ENCODE data around the gene IL36RN.

GRCh38 chr2:113078350-113078839, 19.4 kb downstream of the IL36RN start:
- TF ChIP-seq ZZZ3 (CRISPR knock-in tag; IDR thresholded peaks at IDR 0.05; ENCODE audit: borderline replicate concordance), result no peak
- TF ChIP-seq CTCF (CRISPR knock-in tag; IDR thresholded peaks at IDR 0.05), result no peak
- no peak for TF ChIP-seq POLR2A (IDR thresholded peaks at IDR 0.05; ENCODE audit: insufficient read depth in 1 of 2, low read depth in 2 of 2, low read length in 2 of 2)
- no peak for TF ChIP-seq ZBTB8A (CRISPR knock-in tag; IDR thresholded peaks at IDR 0.05; ENCODE audit: borderline replicate concordance, low read depth)
- no peak for TF ChIP-seq ATF1 (CRISPR knock-in tag; IDR thresholded peaks at IDR 0.05)
- TF ChIP-seq ZFP36 (IDR thresholded peaks at IDR 0.05; ENCODE audit: borderline replicate concordance, low read depth, low read length, partially characterized antibody), result no peak

Data from HepG2 (cell line).